HG02884 (cell line): ENCODE results near the gene ATAD3C.
"Not testable (repeated sequence)": the region's sequence is repeated elsewhere in the genome, so short reads cannot be mapped to it uniquely, and the experiment has no call there.

Experiments
- ATAC-seq: cut with Tn5 transposase; IDR thresholded peaks from one replicate; pipeline ENCODE4 v1.9.1; 2021; ENCODE audit warnings: mild to moderate bottlenecking, moderate library complexity; ENCODE audit not compliant: unreplicated experiment

Gene ATAD3C

GRCh38 chr1:1418464-1419362, 30.8 kb upstream of the ATAD3C start:
- no peak for ATAC-seq

GRCh38 chr1:1419363-1419812, 30.1 kb upstream of the ATAD3C start:
- no peak for ATAC-seq

GRCh38 chr1:1419813-1420653, 29.5 kb upstream of the ATAD3C start:
- no peak for ATAC-seq

GRCh38 chr1:1420654-1421141, 28.8 kb upstream of the ATAD3C start:
- no peak for ATAC-seq

GRCh38 chr1:1421147-1421906, 28.2 kb upstream of the ATAD3C start, which contains the start of gene ANKRD65:
Gene ANKRD65, minus strand, starts transcription at chr1:1421276. Its CDS starts 271 bp downstream, at chr1:1421005.
- ATAC-seq = no peak

- no peak for ATAC-seq
These were observed 27.5 kb upstream of the ATAD3C start for GRCh38 chr1:1421907-1422464.

GRCh38 chr1:1422465-1423244, 26.8 kb upstream of the ATAD3C start:
- no peak for ATAC-seq

- no peak for ATAC-seq
These were observed 26.3 kb upstream of the ATAD3C start for GRCh38 chr1:1423245-1423597.

GRCh38 chr1:1424707-1425106, 24.8 kb upstream of the ATAD3C start:
- no peak for ATAC-seq

- ATAC-seq = no peak
These were observed 24.1 kb upstream of the ATAD3C start for GRCh38 chr1:1425426-1425752.

GRCh38 chr1:1425753-1426495, 23.6 kb upstream of the ATAD3C start:
- ATAC-seq = no peak

- no peak for ATAC-seq
These were observed 22.9 kb upstream of the ATAD3C start for GRCh38 chr1:1426496-1427105.

- ATAC-seq = no peak
These were observed 22.2 kb upstream of the ATAD3C start for GRCh38 chr1:1427106-1427819.

- no peak for ATAC-seq
These were observed 21.7 kb upstream of the ATAD3C start for GRCh38 chr1:1427820-1428148.

GRCh38 chr1:1428174-1428573, 21.3 kb upstream of the ATAD3C start:
- no peak for ATAC-seq

GRCh38 chr1:1428967-1429366, 20.5 kb upstream of the ATAD3C start:
- not testable (repeated sequence) for ATAC-seq

- no peak for ATAC-seq
These were observed 19.8 kb upstream of the ATAD3C start for GRCh38 chr1:1429671-1430073.
